A549 (cell line): ENCODE results near the gene VASH2.

Source experiments
- CTCF ChIP-seq: fragments of >200 bp; sonication (Bioruptor Twin); formaldehyde crosslinking; IDR thresholded peaks from 3 replicates; pipeline ENCODE4 v1.5.1; 2016
- EHMT2 ChIP-seq: fragments of 200-600 bp; sonication (generic); IDR thresholded peaks from 2 replicates; pipeline ENCODE4 v1.6.1; 2016; ENCODE audit warnings: antibody characterized with exemption, low read depth, mild to moderate bottlenecking, moderate library complexity
- ESRRA ChIP-seq: fragments of 150-350 bp; IDR thresholded peaks from 2 replicates; pipeline ENCODE4 v1.6.1; 2014; ENCODE audit warnings: mild to moderate bottlenecking, low read length, borderline replicate concordance
- GATA3 ChIP-seq: IDR thresholded peaks from 2 replicates; pipeline ENCODE4 v1.6.1; 2012; ENCODE audit warnings: borderline replicate concordance
- KDM5A ChIP-seq: fragments of 200-600 bp; sonication (generic); IDR thresholded peaks from 2 replicates; pipeline ENCODE4 v1.6.1; 2016; ENCODE audit warnings: antibody characterized with exemption, mild to moderate bottlenecking
- MYC ChIP-seq: IDR thresholded peaks from 2 replicates; pipeline ENCODE4 v1.6.1; 2012; ENCODE audit warnings: mild to moderate bottlenecking, inconsistent platforms, low read length, improper control_type of control experiment, borderline replicate concordance
- TF ChIP-seq, protein P1 (sequence below): fragments of 200-600 bp; sonication (generic); IDR thresholded peaks from 2 replicates; pipeline ENCODE4 v1.6.1; 2016; ENCODE audit warnings: antibody characterized with exemption, mild to moderate bottlenecking, moderate library complexity
- TF ChIP-seq, protein P2 (sequence below): fragments of 450-650 bp; IDR thresholded peaks from 2 replicates; pipeline ENCODE4 v1.6.1; 2014; ENCODE audit warnings: antibody characterized with exemption

DNA sequence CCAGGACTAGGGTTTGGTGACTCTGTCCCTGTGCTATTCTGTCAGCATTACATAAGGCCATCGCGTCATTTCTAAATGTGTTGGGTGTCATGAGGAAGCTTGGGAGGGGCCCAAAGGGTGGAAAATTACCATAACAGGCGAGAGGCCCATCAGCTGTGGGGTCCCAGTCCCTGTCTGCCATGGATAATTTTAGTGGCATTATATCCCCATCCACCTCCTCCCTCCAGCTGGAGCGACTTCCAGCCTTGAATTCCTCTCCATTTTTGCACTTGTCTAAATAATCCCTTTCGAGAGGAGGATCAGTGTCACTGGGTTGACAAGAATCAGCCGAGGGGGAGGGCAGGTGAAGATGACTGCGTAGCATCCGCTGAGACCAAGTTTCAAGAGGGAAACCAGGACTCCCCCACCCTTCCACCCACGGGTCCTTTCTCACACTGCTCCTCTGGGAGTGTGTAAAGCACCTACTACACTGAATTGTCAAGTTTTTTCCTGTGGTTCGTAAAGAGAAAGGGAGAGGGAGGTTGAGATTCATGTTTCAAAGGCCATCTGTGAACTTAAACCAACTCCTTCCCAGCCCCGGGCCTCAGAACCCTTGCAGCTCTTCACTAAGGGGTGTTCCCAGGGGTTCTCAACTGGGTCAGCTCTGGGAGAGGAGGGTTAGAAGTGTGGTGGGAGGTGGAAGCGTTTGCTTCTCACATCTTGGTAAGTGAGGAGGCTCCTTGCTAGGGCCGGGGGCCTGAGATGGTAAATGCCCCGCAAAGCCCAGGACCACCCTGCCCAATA, 29.2 kb downstream of the VASH2 start:
- TF ChIP-seq EHMT2 (no peak), MYC (no peak), KDM5A (no peak), GATA3 (no peak), CTCF (no peak), ESRRA (no peak)
- TF ChIP-seq, protein P1, sequence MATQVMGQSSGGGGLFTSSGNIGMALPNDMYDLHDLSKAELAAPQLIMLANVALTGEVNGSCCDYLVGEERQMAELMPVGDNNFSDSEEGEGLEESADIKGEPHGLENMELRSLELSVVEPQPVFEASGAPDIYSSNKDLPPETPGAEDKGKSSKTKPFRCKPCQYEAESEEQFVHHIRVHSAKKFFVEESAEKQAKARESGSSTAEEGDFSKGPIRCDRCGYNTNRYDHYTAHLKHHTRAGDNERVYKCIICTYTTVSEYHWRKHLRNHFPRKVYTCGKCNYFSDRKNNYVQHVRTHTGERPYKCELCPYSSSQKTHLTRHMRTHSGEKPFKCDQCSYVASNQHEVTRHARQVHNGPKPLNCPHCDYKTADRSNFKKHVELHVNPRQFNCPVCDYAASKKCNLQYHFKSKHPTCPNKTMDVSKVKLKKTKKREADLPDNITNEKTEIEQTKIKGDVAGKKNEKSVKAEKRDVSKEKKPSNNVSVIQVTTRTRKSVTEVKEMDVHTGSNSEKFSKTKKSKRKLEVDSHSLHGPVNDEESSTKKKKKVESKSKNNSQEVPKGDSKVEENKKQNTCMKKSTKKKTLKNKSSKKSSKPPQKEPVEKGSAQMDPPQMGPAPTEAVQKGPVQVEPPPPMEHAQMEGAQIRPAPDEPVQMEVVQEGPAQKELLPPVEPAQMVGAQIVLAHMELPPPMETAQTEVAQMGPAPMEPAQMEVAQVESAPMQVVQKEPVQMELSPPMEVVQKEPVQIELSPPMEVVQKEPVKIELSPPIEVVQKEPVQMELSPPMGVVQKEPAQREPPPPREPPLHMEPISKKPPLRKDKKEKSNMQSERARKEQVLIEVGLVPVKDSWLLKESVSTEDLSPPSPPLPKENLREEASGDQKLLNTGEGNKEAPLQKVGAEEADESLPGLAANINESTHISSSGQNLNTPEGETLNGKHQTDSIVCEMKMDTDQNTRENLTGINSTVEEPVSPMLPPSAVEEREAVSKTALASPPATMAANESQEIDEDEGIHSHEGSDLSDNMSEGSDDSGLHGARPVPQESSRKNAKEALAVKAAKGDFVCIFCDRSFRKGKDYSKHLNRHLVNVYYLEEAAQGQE: no peak
- TF ChIP-seq, protein P2, sequence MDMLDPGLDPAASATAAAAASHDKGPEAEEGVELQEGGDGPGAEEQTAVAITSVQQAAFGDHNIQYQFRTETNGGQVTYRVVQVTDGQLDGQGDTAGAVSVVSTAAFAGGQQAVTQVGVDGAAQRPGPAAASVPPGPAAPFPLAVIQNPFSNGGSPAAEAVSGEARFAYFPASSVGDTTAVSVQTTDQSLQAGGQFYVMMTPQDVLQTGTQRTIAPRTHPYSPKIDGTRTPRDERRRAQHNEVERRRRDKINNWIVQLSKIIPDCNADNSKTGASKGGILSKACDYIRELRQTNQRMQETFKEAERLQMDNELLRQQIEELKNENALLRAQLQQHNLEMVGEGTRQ: no peak
